Breast epithelium (tissue), 4 donors: ENCODE measurements around the gene NEK5. TPM values are rescaled to one million over a fixed set of nuclear protein-coding genes. Genes with fewer than 3 reads are reported as not detected.

Source experiments
- DNase-seq, 2 donors: peaks; one replicate each; pipeline ENCODE4 v3.0.0-alpha.2; 2019; ENCODE audit warnings: low spot score in 2 of 2
- H3K27ac ChIP-seq, 2 donors: fragments of 200-600 bp; sonication (generic) in 1 of 2; one replicate each; pipeline ENCODE4 v1.5.1; 2016 to 2019; ENCODE audit warnings: mild to moderate bottlenecking in 1 of 2
- H3K27me3 ChIP-seq, 2 donors: fragments of 200-600 bp; sonication (generic) in 1 of 2; one replicate each; pipeline versions ENCODE4 v1.5.1 to v1.6.0; 2017 to 2019; ENCODE audit warnings: control low read depth in 1 of 2, mild to moderate bottlenecking in 1 of 2
- H3K36me3 ChIP-seq: fragments of 200-600 bp; one replicate; pipeline ENCODE4 v1.5.1; 2019
- H3K4me1 ChIP-seq, 2 donors: fragments of 200-600 bp; sonication (generic); one replicate each; pipeline ENCODE4 v1.5.1; 2016 to 2019; ENCODE audit warnings: control low read depth in 1 of 2
- H3K4me3 ChIP-seq, 3 donors: fragments of 200-600 bp; sonication (generic); 1 replicate in 2 of 3; 2 replicates in 1 of 3; pipeline ENCODE4 v1.5.1; 2016 to 2019; ENCODE audit warnings: mild to moderate bottlenecking in 3 of 3, moderate library complexity in 2 of 3
- H3K9me3 ChIP-seq, 2 donors: fragments of 200-600 bp; sonication (generic) in 1 of 2; one replicate each; pipeline ENCODE4 v1.5.1; 2016 to 2019; ENCODE audit warnings: control low read depth in 1 of 2
- POLR2A ChIP-seq: fragments of 450-650 bp; IDR thresholded peaks from one replicate; pipeline ENCODE4 v1.6.1; 2016; ENCODE audit warnings: antibody characterized with exemption, mild to moderate bottlenecking, moderate library complexity
- POLR2AphosphoS5 ChIP-seq, 3 donors: sonication (generic); formaldehyde crosslinking; IDR thresholded peaks; one replicate each; pipeline ENCODE4 v1.6.1; 2017; ENCODE audit warnings: antibody characterized with exemption in 3 of 3
- intact Hi-C: fragments of 100-400 bp; cut with DNase I; formaldehyde crosslinking; loops from one replicate; pipeline ENCODE4 v1.15.1; 2023; ENCODE audit warnings: low total_unique reads
- total RNA-seq, 3 donors: library from RNA; depleted of rRNA; stranded (reverse); fragments of >200 nt; gene quantifications; one replicate each; pipeline ENCODE4 v1.1.0, GENCODE V29; 2016
- TF ChIP-seq, protein P1 (sequence below), 3 donors: fragments of 450-650 bp; IDR thresholded peaks; one replicate each; pipeline ENCODE4 v1.5.1; 2016 to 2017; ENCODE audit warnings: antibody characterized with exemption in 3 of 3, mild to moderate bottlenecking in 3 of 3, moderate library complexity in 3 of 3

NEK5 gene
- total RNA-seq, 3 donors from 2014 or later: 0.16 to 2.9 (median 0.98) TPM

DNA sequence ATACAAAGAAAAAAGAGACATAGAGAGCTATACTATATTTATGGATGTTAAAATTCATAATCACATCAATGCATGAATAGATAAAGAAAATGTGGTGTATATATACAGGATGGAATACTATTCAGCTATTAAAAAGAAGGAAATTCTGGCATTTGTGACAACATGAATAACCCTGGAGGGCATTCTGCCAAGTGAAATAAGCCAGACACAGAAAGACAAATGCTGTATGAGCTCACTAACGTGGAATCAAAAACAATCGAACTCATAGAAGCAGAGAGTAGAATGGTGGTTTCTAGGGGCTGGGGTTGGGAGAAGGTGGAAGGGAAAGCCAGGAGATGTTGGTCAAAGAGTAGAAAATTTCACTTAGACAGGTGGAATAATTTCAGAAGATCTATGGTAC lies 80.4 kb downstream of the NEK5 start:
- Histone ChIP-seq H3K4me1 (no peaks in the 10 kb centered on the region), H3K4me3 (no peak overlapping the region), H3K27ac (no peak overlapping the region), H3K27me3 (no peaks in the 10 kb centered on the region), H3K36me3 (no peaks in the 10 kb centered on the region), H3K9me3 (peaks cover 0 to 20% of the 10 kb centered on the region in 2 donors)
- TF ChIP-seq, protein P1, sequence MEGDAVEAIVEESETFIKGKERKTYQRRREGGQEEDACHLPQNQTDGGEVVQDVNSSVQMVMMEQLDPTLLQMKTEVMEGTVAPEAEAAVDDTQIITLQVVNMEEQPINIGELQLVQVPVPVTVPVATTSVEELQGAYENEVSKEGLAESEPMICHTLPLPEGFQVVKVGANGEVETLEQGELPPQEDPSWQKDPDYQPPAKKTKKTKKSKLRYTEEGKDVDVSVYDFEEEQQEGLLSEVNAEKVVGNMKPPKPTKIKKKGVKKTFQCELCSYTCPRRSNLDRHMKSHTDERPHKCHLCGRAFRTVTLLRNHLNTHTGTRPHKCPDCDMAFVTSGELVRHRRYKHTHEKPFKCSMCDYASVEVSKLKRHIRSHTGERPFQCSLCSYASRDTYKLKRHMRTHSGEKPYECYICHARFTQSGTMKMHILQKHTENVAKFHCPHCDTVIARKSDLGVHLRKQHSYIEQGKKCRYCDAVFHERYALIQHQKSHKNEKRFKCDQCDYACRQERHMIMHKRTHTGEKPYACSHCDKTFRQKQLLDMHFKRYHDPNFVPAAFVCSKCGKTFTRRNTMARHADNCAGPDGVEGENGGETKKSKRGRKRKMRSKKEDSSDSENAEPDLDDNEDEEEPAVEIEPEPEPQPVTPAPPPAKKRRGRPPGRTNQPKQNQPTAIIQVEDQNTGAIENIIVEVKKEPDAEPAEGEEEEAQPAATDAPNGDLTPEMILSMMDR (IDR thresholded peaks at IDR 0.05): no peak
- TF ChIP-seq POLR2A (no peak), POLR2AphosphoS5 (IDR thresholded peaks at IDR 0.05) (no peak)
- intact Hi-C loops: no loop called here
- DNase-seq: no peak

DNA sequence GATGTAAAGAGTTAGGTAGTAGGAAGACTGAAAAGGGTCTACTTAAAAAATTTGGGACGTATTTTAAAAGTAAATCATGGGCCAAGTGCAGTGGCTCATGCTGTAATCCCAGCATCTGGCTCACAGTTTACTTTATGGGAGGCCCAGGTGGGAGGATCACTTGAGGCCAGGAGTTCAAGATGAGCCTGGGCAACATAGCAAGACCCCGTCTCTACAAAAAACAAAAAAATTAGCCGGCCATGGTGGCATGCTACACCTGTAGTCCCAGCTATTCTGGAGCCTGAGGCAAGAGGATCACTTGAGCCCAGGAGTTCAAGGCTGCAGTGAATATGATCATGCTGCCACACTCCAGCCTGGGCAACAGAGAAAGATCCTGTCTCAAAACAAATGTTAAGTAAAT lies 81.4 kb downstream of the NEK5 start:
- H3K4me3 ChIP-seq: no peak overlapping the region
- TF ChIP-seq POLR2A (no peak), POLR2AphosphoS5 (IDR thresholded peaks at IDR 0.05) (no peak)
- TF ChIP-seq, protein P1 (IDR thresholded peaks at IDR 0.05): no peak
- H3K4me1 ChIP-seq: no peaks in the 10 kb centered on the region
- no peak overlapping the region for H3K27ac ChIP-seq
- no peaks in the 10 kb centered on the region for H3K36me3 ChIP-seq
- peaks cover 0 to 11% of the 10 kb centered on the region in 2 donors for H3K9me3 ChIP-seq
- no peak for DNase-seq
- no peaks in the 10 kb centered on the region for H3K27me3 ChIP-seq
- intact Hi-C loops: no loop called here

DNA sequence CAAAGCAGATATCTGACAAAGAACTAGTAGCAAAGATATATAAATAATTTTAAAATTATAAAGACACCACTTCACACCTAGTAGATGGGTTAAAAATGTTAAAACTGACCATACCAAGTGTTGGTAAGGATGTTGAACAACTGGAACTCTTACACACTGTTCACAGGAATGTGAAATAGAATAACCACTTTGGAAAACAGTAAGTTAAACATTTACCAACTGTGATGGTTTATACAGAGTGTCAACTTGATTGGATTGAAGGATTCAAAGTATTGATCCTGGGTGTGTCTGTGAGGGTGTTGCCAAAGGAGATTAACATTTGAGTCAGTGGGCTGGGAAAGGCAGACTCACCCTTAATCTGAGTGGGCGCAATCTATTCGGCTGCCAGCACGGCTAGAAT lies 85.2 kb downstream of the NEK5 start:
- DNase-seq: no peak
- Histone ChIP-seq H3K4me1 (no peaks in the 10 kb centered on the region), H3K4me3 (no peak overlapping the region), H3K9me3 (peaks cover 0 to 2% of the 10 kb centered on the region in 2 donors), H3K36me3 (no peaks in the 10 kb centered on the region), H3K27ac (no peak overlapping the region), H3K27me3 (no peaks in the 10 kb centered on the region)
- intact Hi-C loops: no loop called here
- TF ChIP-seq POLR2AphosphoS5 (IDR thresholded peaks at IDR 0.05) (no peak), POLR2A (no peak)
- TF ChIP-seq, protein P1 (IDR thresholded peaks at IDR 0.05): no peak

DNA sequence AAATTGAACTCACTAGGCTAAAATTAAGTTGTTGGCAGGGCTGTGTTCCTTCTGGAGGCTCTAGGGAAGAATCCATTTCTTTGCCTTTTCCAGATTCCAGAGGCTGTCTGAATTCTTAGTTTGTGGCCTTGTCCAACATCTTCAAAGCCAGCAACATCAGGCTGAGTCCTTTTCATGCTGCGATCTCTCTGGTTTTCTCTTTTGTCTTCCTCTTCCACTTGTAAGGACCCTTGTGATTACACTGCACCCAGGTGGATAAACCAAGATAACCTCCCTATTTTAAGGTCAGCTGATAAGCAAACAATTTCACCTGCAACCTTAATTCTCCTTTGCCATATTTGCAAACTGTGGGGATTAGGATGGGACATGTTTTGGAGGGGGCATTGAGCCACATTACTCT lies 92.8 kb downstream of the NEK5 start:
- H3K9me3 ChIP-seq: no peaks in the 10 kb centered on the region
- no peak overlapping the region for H3K27ac ChIP-seq
- H3K4me1 ChIP-seq: no peaks in the 10 kb centered on the region
- H3K4me3 ChIP-seq: no peak overlapping the region
- TF ChIP-seq POLR2A (no peak), POLR2AphosphoS5 (IDR thresholded peaks at IDR 0.05) (no peak)
- TF ChIP-seq, protein P1 (IDR thresholded peaks at IDR 0.05): no peak
- no peaks in the 10 kb centered on the region for H3K36me3 ChIP-seq
- intact Hi-C loops: loop anchor here (10.0 kb wide), 1 partner anchor 389 kb away; no protein-coding TSS in a partner anchor
- H3K27me3 ChIP-seq: no peaks in the 10 kb centered on the region
- DNase-seq: no peak

DNA sequence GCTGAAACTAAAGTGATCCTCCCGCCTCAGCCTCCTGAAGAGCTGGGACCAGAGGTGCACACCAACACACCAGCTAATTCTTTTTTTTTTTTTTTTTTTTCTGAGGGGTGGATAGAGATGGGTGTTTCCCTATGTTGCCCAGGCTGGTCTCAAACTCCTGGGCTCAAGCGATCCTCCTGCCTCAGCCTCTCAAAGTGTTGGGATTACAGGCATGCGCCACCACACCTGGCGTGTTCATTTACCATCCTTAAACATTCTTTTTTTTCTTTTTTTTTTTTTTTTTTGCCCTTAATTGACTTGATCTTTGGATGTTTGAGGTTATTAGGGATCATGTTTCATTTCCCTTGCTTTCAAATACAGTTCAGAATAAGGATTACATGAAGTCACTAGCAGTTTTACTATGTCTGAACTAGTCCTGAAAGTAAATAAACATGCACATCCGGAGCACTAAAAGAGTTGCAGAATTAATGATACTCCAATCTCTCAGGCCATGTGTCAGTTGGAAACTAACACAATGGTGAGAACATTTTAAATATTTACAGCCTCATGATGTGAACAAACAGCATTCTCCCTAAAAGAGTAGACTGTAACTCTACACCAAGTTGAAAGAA lies 94.2 kb downstream of the NEK5 start:
- H3K27me3 ChIP-seq: no peaks in the 10 kb centered on the region
- H3K4me3 ChIP-seq: no peak overlapping the region
- DNase-seq: no peak
- no peaks in the 10 kb centered on the region for H3K4me1 ChIP-seq
- no peak overlapping the region for H3K27ac ChIP-seq
- no peaks in the 10 kb centered on the region for H3K9me3 ChIP-seq
- intact Hi-C loops: loop anchor here (10.0 kb wide), 1 partner anchor 390 kb away; no protein-coding TSS in a partner anchor
- no peak for TF ChIP-seq POLR2A
- TF ChIP-seq, protein P1 (IDR thresholded peaks at IDR 0.05): no peak
- TF ChIP-seq POLR2AphosphoS5 (IDR thresholded peaks at IDR 0.05): no peak
- no peaks in the 10 kb centered on the region for H3K36me3 ChIP-seq
